GM18505 (cell line): ENCODE measurements around the gene RNU1-3.
"Not testable (repeated sequence)": the region's sequence is repeated elsewhere in the genome, so short reads cannot be mapped to it uniquely, and the experiment has no call there.

Experiments used
- ATAC-seq: cut with Tn5 transposase; IDR thresholded peaks from one replicate; pipeline ENCODE4 v1.9.1; 2021; ENCODE audit not compliant: unreplicated experiment
- POLR2A ChIP-seq: IDR thresholded peaks from 4 replicates; pipeline ENCODE4 v1.6.1; 2011; ENCODE audit warnings: borderline replicate concordance; ENCODE audit not compliant: insufficient read depth, insufficient read length; ENCODE audit errors: extremely low read depth

RNU1-3 gene

GRCh38 chr1:16631248-16632043 lies 35.3 kb downstream of the RNU1-3 start:
- ATAC-seq = no peak
- no peak for TF ChIP-seq POLR2A

GRCh38 chr1:16630661-16631247 lies 36.0 kb downstream of the RNU1-3 start:
- no peak for ATAC-seq
- TF ChIP-seq POLR2A = no peak

- not testable (repeated sequence) for ATAC-seq
These were observed 36.7 kb downstream of the RNU1-3 start for GRCh38 chr1:16629916-16630530.

GRCh38 chr1:16628361-16629111 lies 38.2 kb downstream of the RNU1-3 start:
- no peak for ATAC-seq
- TF ChIP-seq POLR2A = no peak

GRCh38 chr1:16626409-16626983 lies 40.3 kb downstream of the RNU1-3 start:
- ATAC-seq = not testable (repeated sequence)

- TF ChIP-seq POLR2A = no peak
- no peak for ATAC-seq
These were observed 41.0 kb downstream of the RNU1-3 start for GRCh38 chr1:16625497-16626408.

GRCh38 chr1:16623812-16624719 lies 42.7 kb downstream of the RNU1-3 start:
- ATAC-seq = not testable (repeated sequence)

GRCh38 chr1:16623337-16623736 lies 43.4 kb downstream of the RNU1-3 start:
- ATAC-seq = not testable (repeated sequence)

GRCh38 chr1:16621681-16622315 lies 45.0 kb downstream of the RNU1-3 start:
- ATAC-seq = not testable (repeated sequence)

GRCh38 chr1:16621300-16621658 lies 45.5 kb downstream of the RNU1-3 start:
- no peak for ATAC-seq
- no peak for TF ChIP-seq POLR2A

- not testable (repeated sequence) for ATAC-seq
These were observed 46.8 kb downstream of the RNU1-3 start for GRCh38 chr1:16619803-16620501.

GRCh38 chr1:16618719-16619118 lies 48.0 kb downstream of the RNU1-3 start:
- ATAC-seq = no peak
- TF ChIP-seq POLR2A = no peak
